ENCODE results near the gene LRBA. TPM values are rescaled to one million over a fixed set of nuclear protein-coding genes. Genes with fewer than 3 reads are reported as not detected.

The LRBA gene
- total and polyA plus RNA-seq, 2 donors, result 11.6 to 92.0 TPM

DNA sequence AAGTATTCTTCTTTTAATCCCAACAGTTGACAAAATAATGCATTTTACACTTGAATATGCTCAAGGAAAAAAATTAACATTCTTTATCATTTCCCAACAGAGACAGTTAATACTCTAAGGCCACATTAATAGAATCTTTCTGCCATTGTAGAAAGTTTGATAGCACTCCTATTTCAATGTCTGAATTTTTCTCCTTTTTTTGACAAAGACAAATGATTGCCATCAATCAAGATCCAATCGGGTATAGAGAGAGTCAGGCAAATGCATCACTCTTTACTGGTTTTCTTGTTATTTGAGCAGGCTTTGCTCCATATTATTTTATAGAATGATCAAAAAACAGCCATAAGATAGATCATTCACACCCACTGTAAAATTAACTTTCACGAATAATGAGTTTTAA lies 387.0 kb downstream of the LRBA start:
- no peak for DNase-seq (ENCODE audit: extremely low spot score)
- 85% methylated on average over 2 of the region's 2 CpGs for WGBS
- H3K4me3 ChIP-seq (ENCODE audit: low read depth, low read length), result no peak overlapping the region
- no peaks in the 10 kb centered on the region for H3K4me1 ChIP-seq (ENCODE audit: insufficient read depth)
- H3K27ac ChIP-seq (ENCODE audit: low read depth), result no peak overlapping the region
- H3K36me3 ChIP-seq (ENCODE audit: insufficient read depth), result no peaks in the 10 kb centered on the region

DNA sequence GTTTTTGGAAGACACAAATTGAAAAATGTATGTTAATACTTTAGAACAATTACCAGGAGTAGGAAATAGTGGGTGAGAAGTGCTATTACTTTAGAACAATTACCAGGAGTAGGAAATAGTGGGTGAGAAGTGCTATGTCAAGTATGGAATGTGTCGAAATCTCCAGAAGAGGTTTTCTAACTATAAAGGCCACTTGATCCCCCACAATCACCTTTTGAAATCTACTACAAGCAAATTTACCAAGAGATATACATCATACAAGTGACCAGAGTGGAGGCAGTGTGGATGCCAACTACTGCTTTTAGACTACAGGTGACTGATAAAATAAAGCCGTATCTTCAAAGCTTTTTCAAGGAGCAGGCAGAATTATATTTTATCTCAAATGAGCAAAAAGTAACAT lies 390.1 kb downstream of the LRBA start:
- H3K36me3 ChIP-seq (ENCODE audit: insufficient read depth), result no peaks in the 10 kb centered on the region
- no peaks in the 10 kb centered on the region for H3K4me1 ChIP-seq (ENCODE audit: insufficient read depth)
- no peak overlapping the region for H3K4me3 ChIP-seq (ENCODE audit: low read depth, low read length)
- 91% methylated on average over 2 of the region's 2 CpGs for WGBS
- no peak for DNase-seq (ENCODE audit: extremely low spot score)
- H3K27ac ChIP-seq (ENCODE audit: low read depth), result no peak overlapping the region

DNA sequence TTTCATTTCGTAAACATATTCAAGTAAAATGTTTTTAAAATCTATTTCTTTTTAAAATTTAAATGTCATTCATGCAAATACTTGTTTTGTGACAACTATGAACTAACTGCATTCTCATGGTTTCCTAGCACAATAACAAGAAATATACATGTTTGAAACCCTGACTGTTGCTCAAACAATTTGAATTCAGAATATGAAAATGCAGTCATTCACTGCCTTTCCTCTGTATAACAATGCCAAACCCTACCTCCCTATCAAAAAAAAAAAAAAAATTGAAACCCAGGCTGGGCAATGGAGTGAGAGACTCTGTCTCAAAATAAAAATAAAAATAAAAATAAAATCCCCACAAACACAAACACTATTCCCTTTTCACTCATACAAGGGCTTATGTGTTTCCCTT lies 391.0 kb downstream of the LRBA start:
- H3K4me1 ChIP-seq (ENCODE audit: insufficient read depth), result no peaks in the 10 kb centered on the region
- H3K27ac ChIP-seq (ENCODE audit: low read depth), result no peak overlapping the region
- 94% methylated on average over 1 of the region's 1 CpG for WGBS

DNA sequence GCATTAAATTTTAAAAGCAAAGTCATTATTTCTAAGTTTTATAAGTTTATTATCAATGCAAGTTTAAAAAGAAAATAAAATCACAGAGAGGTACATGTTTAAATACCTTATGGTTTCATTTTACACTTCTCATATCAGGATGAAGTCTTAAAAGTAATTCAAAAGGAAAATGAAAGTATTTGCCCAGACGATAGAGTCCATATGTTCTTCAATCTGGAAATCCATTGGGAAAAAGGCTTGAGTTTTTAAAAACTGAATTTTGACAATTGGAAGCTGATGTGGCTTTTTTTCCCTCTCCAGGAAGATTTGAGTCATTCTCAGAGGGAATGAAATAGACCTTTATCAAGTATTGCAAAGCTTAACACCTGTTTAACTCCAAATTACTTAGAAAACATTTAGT lies 396.0 kb downstream of the LRBA start:
- Histone ChIP-seq H3K27ac (ENCODE audit: low read depth) (no peak overlapping the region), H3K36me3 (ENCODE audit: insufficient read depth) (no peaks in the 10 kb centered on the region), H3K4me3 (ENCODE audit: low read depth, low read length) (no peak overlapping the region), H3K4me1 (ENCODE audit: insufficient read depth) (no peaks in the 10 kb centered on the region)
- 35% methylated on average over 1 of the region's 1 CpG for WGBS
- DNase-seq (ENCODE audit: extremely low spot score), result no peak

More for the DNA sequence above, 391.0 kb downstream of the LRBA start:
- Histone ChIP-seq H3K4me3 (ENCODE audit: low read depth, low read length) (no peak overlapping the region), H3K36me3 (ENCODE audit: insufficient read depth) (no peaks in the 10 kb centered on the region)
- no peak for DNase-seq (ENCODE audit: extremely low spot score)

DNA sequence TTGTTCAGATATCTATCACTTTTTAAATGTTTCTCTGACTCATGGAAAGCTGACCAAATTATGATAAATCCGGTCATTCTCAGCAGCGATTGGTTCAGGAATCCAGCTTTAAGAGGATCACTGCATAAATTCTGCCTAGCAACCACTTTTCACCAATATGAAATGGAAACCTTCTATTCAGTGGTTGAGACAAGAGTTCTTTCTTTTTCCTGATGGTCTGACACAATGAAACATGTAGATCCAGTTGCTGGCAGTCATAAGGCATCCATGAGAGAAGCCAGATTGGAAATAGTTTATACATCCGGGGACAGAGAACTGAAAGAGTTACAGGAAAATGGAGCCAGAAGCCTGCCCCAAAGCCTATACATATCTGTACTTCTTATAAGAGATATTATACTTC lies 406.0 kb downstream of the LRBA start:
- Histone ChIP-seq H3K27ac (ENCODE audit: low read depth) (no peak overlapping the region), H3K4me1 (ENCODE audit: insufficient read depth) (no peaks in the 10 kb centered on the region), H3K36me3 (ENCODE audit: insufficient read depth) (no peaks in the 10 kb centered on the region), H3K4me3 (ENCODE audit: low read depth, low read length) (no peak overlapping the region)
- no peak for DNase-seq (ENCODE audit: extremely low spot score)
- WGBS, result 89% methylated on average over 3 of the region's 3 CpGs

DNA sequence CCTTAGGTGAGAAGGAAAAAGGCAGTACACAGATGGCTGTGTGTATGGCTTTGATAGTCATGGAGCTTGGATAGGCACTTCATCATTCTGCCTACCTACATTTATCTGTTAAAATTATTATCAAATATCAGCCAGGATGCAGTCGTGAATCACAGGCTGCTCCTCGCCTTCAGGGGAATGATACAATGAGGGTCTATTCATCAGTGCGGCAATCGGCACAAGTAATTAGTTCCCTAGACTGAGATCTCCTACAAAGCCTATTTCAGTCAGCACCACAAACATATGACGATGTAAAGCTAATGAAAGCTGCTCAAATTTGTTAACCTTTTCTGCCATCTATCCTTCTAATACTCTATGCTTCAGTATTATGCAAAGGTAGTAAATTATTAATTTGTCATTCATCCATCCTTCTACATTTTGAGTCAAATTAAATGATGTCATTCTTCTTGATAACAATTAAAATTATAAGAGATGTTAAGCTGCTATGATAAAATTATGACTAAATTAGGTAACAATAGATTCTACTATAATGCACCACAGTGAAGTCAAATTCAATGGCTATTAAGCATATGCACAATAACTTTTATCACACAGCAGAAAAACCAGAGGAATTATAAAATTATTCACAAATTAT lies 414.2 kb downstream of the LRBA start:
- no peak for DNase-seq (ENCODE audit: extremely low spot score)
- no peaks in the 10 kb centered on the region for H3K4me1 ChIP-seq (ENCODE audit: insufficient read depth)
- no peaks in the 10 kb centered on the region for H3K36me3 ChIP-seq (ENCODE audit: insufficient read depth)
- no peak overlapping the region for H3K27ac ChIP-seq (ENCODE audit: low read depth)
- 88% methylated on average over 5 of the region's 5 CpGs for WGBS
- H3K4me3 ChIP-seq (ENCODE audit: low read depth, low read length), result no peak overlapping the region

DNA sequence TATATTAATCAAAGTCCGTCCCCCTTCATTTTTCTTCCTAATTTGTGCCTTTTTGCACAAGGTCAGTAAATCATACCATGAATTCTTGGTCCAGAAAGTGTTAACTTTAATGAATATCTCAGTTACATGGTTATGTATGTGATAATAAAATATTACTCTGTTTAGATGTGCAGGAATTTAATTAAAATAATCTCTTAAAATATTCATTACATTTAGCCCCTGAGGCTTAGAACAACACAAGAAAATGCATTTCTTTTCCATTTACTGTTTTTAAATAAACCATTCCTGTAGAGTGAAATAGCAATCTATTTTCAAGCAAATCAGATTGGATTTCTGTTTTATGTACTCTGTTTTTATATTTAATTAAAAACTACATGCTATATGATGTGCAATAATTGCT lies 415.5 kb downstream of the LRBA start:
- Histone ChIP-seq H3K27ac (ENCODE audit: low read depth) (no peak overlapping the region), H3K36me3 (ENCODE audit: insufficient read depth) (no peaks in the 10 kb centered on the region), H3K4me3 (ENCODE audit: low read depth, low read length) (no peak overlapping the region), H3K4me1 (ENCODE audit: insufficient read depth) (no peaks in the 10 kb centered on the region)
- DNase-seq (ENCODE audit: extremely low spot score), result no peak
- WGBS, result 95% methylated on average over 1 of the region's 1 CpG

DNA sequence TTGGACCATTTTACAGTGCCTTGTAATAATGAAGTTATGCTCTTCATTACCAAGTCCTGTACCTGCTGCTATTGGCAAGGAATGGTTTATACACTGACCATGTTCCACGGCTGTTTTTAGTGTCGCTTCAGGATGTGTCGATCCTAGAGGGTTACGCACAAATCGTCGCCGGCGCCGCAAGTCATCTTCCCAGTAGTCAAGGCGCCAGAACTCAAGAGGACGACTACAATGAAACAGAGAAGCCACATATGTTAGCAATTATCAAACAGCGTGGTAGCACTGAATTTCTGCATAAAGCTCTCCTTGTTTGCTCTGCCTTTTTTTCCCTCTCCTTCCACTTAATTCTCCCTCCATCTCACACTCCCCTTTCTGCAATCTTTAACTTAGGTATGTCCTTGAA lies 416.2 kb downstream of the LRBA start:
- WGBS, result 79% methylated on average over 12 of the region's 12 CpGs
- Histone ChIP-seq H3K4me1 (ENCODE audit: insufficient read depth) (no peaks in the 10 kb centered on the region), H3K4me3 (ENCODE audit: low read depth, low read length) (no peak overlapping the region), H3K36me3 (ENCODE audit: insufficient read depth) (no peaks in the 10 kb centered on the region), H3K27ac (ENCODE audit: low read depth) (no peak overlapping the region)
- no peak for DNase-seq (ENCODE audit: extremely low spot score)

DNA sequence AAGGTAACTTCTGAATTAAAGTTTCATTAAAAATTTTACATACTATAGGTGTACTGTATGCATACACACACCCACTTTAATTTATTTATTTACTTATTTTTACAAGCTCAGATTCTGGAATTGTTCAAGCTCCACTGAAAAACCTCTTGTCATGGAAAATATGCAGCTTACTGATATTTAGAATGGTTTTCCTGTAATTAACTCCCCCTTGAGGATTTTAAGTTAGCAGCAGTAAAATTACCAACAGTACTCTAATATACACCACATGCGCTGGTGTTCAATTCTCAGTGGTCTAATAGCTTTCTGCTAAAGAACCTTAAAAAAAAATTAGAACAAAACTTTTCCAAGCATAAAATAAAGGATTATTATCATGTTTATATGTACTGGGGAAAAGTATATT lies 421.1 kb downstream of the LRBA start:
- H3K4me1 ChIP-seq (ENCODE audit: insufficient read depth), result no peaks in the 10 kb centered on the region
- no peak overlapping the region for H3K4me3 ChIP-seq (ENCODE audit: low read depth, low read length)
- WGBS, result 93% methylated on average over 1 of the region's 1 CpG
- H3K27ac ChIP-seq (ENCODE audit: low read depth), result no peak overlapping the region
- DNase-seq (ENCODE audit: extremely low spot score), result no peak
- peaks cover 2% of the 10 kb centered on the region for H3K36me3 ChIP-seq (ENCODE audit: insufficient read depth)

DNA sequence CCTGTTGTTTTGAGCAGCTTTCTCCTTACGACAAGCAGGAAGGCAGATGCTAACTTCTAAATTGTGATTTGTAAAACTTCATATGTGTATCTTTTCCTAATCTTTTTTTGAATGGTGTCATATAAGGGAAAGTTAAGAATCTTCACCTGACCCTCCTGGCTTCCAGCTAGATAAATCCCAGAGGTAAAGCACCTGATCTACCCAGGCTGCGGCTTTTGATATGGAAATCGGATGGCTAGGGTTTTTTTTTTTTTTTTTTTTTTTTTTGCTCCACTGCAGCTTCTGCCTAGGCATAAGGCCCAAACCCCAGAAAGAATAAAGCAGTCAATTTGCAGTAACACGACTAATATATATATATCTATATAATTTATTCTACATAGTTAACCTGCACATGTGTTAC lies 423.2 kb downstream of the LRBA start:
- WGBS, result 90% methylated on average over 4 of the region's 4 CpGs
- H3K36me3 ChIP-seq (ENCODE audit: insufficient read depth), result peaks cover 2% of the 10 kb centered on the region
- H3K4me1 ChIP-seq (ENCODE audit: insufficient read depth), result no peaks in the 10 kb centered on the region
- no peak overlapping the region for H3K27ac ChIP-seq (ENCODE audit: low read depth)
- no peak for DNase-seq (ENCODE audit: extremely low spot score)
- H3K4me3 ChIP-seq (ENCODE audit: low read depth, low read length), result no peak overlapping the region

DNA sequence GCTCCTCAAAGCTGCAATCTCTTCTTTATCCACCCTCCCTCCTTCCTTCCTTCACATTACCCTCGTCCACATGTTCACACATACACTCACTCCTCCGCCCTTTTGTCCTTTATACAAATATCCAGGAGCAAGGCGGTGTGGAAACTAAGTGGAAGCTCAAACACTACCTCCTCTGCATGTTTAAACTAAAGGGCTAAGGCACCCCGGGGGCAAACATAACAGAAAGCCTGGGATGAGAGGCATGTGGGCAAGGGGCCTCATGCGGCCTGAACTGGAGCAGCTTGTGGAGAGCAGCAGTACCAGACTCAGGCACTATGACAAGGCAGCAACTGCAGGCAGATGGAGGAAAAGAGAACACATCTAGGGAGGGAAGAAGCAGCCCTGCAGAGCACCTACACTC lies 423.7 kb downstream of the LRBA start:
- no peak for DNase-seq (ENCODE audit: extremely low spot score)
- Histone ChIP-seq H3K4me1 (ENCODE audit: insufficient read depth) (no peaks in the 10 kb centered on the region), H3K4me3 (ENCODE audit: low read depth, low read length) (no peak overlapping the region), H3K27ac (ENCODE audit: low read depth) (no peak overlapping the region), H3K36me3 (ENCODE audit: insufficient read depth) (peaks cover 2% of the 10 kb centered on the region)
- WGBS, result 79% methylated on average over 5 of the region's 5 CpGs

DNA sequence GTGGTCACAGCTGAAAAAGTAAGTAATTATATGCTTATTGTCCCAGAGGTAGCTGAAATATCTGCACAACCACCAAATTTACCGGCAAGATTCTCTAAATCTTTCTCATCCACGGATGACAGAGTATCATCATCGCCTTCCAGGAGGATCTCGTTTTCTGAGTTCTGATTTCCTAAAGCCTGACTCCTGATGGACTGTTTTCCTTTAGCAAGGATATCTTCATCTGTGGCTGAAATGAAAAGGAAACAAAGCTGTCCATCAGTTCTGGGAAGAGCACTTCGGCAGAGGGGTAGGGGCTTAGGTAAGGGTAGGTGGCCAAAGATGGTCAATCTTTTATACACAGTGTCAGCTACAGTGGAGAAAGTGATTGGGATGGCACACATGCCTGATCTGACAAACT lies 424.5 kb downstream of the LRBA start:
- H3K27ac ChIP-seq (ENCODE audit: low read depth), result no peak overlapping the region
- H3K36me3 ChIP-seq (ENCODE audit: insufficient read depth), result peaks cover 2% of the 10 kb centered on the region
- H3K4me3 ChIP-seq (ENCODE audit: low read depth, low read length), result no peak overlapping the region
- no peak for DNase-seq (ENCODE audit: extremely low spot score)
- WGBS, result 87% methylated on average over 5 of the region's 5 CpGs
- H3K4me1 ChIP-seq (ENCODE audit: insufficient read depth), result no peaks in the 10 kb centered on the region

DNA sequence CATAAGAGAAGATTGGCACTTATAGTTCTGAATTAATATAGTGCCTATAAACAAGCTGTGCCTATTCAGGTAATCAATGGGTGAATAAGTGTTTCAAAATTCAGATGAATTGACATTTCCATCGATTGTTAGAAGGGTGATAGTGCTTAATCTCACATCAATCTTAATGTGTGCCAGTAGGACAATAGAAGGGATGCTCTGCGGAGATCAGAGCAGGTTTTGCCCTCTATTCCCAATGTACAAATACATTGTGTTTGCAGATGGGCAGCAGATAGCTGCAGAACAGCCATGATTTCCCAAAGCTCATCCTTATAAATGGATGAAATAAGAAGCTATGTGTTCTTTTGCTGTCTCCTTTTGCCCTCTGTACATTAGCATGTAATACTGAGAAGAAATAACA lies 425.9 kb downstream of the LRBA start:
- DNase-seq (ENCODE audit: extremely low spot score), result no peak
- Histone ChIP-seq H3K4me3 (ENCODE audit: low read depth, low read length) (no peak overlapping the region), H3K27ac (ENCODE audit: low read depth) (no peak overlapping the region), H3K4me1 (ENCODE audit: insufficient read depth) (no peaks in the 10 kb centered on the region), H3K36me3 (ENCODE audit: insufficient read depth) (peaks cover 2% of the 10 kb centered on the region)
- 92% methylated on average over 2 of the region's 2 CpGs for WGBS

DNA sequence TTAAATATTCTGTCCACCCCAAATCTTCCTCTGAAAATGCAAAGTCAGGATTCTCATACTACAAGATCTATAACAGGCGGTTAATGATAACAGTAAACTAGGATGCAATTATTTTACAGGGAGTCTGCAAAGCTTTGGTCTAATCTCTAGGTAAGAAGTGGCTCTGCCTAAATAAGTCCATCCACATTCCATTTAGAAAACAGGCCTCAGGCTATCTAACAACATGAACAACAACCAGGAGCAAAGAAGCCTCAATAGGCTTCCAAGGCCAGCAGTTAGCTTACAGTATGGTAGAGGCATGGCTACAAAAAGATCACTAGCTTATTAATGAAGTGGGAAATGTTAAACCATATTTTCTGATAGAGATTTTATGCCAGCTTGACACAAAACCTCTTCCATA lies 426.8 kb downstream of the LRBA start:
- H3K4me3 ChIP-seq (ENCODE audit: low read depth, low read length), result no peak overlapping the region
- H3K36me3 ChIP-seq (ENCODE audit: insufficient read depth), result peaks cover 2% of the 10 kb centered on the region
- 96% methylated on average over 1 of the region's 1 CpG for WGBS
- no peak for DNase-seq (ENCODE audit: extremely low spot score)
- H3K27ac ChIP-seq (ENCODE audit: low read depth), result no peak overlapping the region
- no peaks in the 10 kb centered on the region for H3K4me1 ChIP-seq (ENCODE audit: insufficient read depth)

Data from urinary bladder (tissue), 4 donors.